IPS-15b (cell line): ENCODE measurements around the gene BTBD10.

ENCODE experiments used
- H3K27me3 ChIP-seq: one replicate; pipeline ENCODE4 v1.6.1; 2013; ENCODE audit warnings: low read length; ENCODE audit not compliant: control insufficient read depth, insufficient read depth
- H3K36me3 ChIP-seq: one replicate; pipeline ENCODE4 v1.6.1; 2013; ENCODE audit warnings: low read length; ENCODE audit not compliant: control insufficient read depth, insufficient read depth
- H3K4me1 ChIP-seq: one replicate; pipeline ENCODE4 v1.6.1; 2013; ENCODE audit warnings: mild to moderate bottlenecking, low read length; ENCODE audit not compliant: control insufficient read depth, insufficient read depth
- H3K4me3 ChIP-seq: one replicate; pipeline ENCODE4 v1.5.1; 2013; ENCODE audit warnings: low read depth, low read length
- H3K9ac ChIP-seq: one replicate; pipeline ENCODE4 v1.6.1; 2013; ENCODE audit warnings: low read depth, mild to moderate bottlenecking, low read length
- H3K9me3 ChIP-seq: one replicate; pipeline ENCODE4 v1.6.1; 2013; ENCODE audit warnings: mild to moderate bottlenecking, low read length; ENCODE audit not compliant: control insufficient read depth, insufficient read depth

BTBD10 gene

DNA sequence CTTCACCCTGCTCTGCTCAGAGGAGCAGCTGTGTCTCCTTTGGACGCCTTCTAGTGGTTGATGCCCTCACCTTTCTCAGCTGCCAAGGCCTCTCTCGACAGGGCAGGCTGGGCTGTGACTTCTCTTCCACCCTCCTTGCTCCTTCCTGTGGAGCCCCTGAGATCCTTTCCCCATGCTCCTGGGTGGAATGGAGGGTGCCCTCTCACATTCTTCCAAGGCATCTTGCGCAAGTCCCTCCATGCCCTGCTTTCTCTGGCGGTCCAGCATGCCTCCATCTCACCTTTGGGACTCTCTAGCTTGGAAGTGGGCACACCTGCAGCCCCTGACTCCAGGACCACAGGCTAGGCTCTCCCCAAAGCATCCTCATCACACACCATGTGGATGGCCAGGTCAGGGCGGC lies 116.6 kb downstream of the BTBD10 start:
- Histone ChIP-seq H3K9ac (no peak overlapping the region), H3K4me1 (peaks cover 3% of the 10 kb centered on the region), H3K4me3 (no peak overlapping the region), H3K9me3 (no peaks in the 10 kb centered on the region), H3K27me3 (no peaks in the 10 kb centered on the region), H3K36me3 (no peaks in the 10 kb centered on the region)

DNA sequence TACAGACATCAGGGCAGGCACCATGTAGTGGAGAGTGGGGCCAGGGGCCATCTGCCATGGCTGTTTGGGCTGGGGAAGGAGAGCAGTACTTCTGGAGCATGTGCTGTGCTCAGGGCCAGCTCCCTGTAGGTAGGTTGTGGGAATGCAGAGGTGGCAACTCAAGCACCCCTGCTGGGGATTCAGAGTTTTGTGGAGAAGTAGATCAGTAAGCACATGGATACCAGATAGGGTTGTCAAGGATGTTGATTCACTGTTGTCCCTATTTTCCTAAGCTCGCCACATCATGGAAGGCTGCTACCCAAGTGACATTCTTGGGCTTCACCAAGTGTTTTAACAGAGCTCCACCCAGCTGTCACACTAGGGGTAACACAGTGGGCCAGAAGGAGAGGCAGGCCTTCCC lies 118.2 kb downstream of the BTBD10 start:
- no peak overlapping the region for H3K9ac ChIP-seq
- peaks cover 3% of the 10 kb centered on the region for H3K4me1 ChIP-seq
- H3K27me3 ChIP-seq, result no peaks in the 10 kb centered on the region
- no peak overlapping the region for H3K4me3 ChIP-seq
- no peaks in the 10 kb centered on the region for H3K36me3 ChIP-seq
- no peaks in the 10 kb centered on the region for H3K9me3 ChIP-seq

- Histone ChIP-seq H3K4me1 (peaks cover 3% of the 10 kb centered on the region), H3K4me3 (no peak overlapping the region), H3K27me3 (no peaks in the 10 kb centered on the region), H3K9ac (no peak overlapping the region), H3K36me3 (no peaks in the 10 kb centered on the region), H3K9me3 (no peaks in the 10 kb centered on the region)
Observed at GRCh38 chr11:13343931-13344717, 118.9 kb downstream of the BTBD10 start.

DNA sequence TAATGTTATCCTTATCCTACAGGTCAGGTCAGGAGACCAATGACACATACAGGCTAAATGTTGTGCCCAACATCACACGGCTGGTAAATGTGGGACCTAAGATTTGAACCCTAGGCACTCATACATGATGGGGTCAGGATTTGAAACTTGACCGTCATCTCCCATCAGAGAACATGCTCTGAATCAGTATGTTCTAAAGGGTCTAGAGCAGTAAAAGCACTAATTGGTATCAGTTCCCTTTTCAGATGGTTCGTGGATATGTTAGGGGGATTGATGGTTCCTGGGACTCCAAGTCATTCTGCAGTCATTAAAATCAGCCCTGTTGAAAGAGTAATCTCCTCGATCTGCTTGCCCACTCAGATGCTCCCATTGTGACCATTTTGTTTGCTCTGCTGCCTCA lies 120.0 kb downstream of the BTBD10 start:
- Histone ChIP-seq H3K9ac (no peak overlapping the region), H3K9me3 (no peaks in the 10 kb centered on the region), H3K4me3 (no peak overlapping the region), H3K4me1 (peaks cover 3% of the 10 kb centered on the region), H3K27me3 (no peaks in the 10 kb centered on the region), H3K36me3 (no peaks in the 10 kb centered on the region)

DNA sequence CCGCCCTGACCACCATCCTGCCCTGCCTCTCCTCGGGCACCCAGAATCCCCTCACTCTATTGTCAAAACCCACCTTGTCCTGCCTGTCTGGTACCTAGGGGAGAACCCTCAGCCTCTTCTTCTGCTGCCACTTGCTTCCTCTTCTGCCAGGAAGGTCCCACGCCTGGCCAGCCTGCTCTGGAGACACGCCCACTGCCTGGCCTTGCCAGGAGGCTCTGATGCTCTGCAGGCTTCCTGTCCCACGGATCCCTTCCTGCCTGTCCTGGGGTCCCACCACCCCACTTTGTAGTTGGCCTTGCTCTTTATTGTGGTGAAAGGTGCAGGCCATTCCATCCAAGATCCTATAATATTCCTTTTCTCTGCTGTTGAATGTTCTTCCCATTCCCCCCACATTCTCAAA lies 122.0 kb downstream of the BTBD10 start:
- H3K27me3 ChIP-seq, result no peaks in the 10 kb centered on the region
- no peak overlapping the region for H3K9ac ChIP-seq
- no peaks in the 10 kb centered on the region for H3K9me3 ChIP-seq
- no peak overlapping the region for H3K4me3 ChIP-seq
- no peaks in the 10 kb centered on the region for H3K36me3 ChIP-seq
- H3K4me1 ChIP-seq, result peaks cover 3% of the 10 kb centered on the region

DNA sequence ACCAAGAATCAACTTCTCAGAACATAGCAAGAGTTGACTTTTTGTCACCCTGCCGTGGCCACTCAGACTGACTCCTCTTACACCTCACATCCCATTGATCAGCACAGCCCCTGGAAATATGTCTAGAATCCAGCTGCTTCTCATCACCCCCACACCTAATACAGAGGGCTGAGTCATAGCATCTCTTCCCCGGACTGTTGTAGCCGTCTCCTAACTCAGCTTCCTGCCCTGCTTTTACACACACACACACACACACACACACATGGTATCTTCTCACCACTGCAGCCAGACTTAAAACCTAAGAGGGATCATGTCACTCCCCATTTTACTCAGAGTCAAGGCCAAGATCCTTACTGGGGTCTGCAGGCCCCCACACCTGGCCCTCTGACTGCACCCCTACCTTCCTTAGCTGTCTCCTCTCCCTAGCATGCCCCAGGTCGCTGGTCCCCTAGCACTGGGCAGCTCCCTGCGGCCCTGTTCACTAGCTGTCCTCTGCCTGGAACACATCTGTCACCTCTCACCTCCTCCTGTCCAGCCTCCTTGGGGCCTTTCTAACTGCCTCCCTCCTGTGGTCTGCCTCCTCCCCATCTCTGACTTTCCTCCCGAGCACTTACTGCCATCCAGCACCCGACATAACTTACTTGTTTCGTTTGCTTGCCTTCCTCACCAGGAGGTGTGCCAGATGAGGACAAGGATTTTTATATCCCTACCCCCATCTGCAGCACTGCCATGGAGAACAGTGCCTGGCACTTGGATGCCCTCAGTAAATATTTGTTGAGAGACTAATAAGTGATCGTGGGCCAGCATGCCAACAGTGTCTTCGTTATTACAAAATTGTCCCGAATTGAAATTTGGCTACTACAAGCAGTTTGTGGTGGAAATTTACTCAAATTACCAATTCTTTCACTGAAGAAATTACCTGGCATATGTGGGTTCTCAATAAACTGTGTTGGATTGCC lies 123.5 kb downstream of the BTBD10 start:
- no peaks in the 10 kb centered on the region for H3K36me3 ChIP-seq
- peaks cover 5% of the 10 kb centered on the region for H3K4me1 ChIP-seq
- H3K4me3 ChIP-seq, result no peak overlapping the region
- no peak overlapping the region for H3K9ac ChIP-seq
- H3K27me3 ChIP-seq, result no peaks in the 10 kb centered on the region
- no peaks in the 10 kb centered on the region for H3K9me3 ChIP-seq

- H3K4me1 ChIP-seq, result peaks cover 4% of the 10 kb centered on the region
- no peak overlapping the region for H3K4me3 ChIP-seq
- no peaks in the 10 kb centered on the region for H3K9me3 ChIP-seq
- H3K36me3 ChIP-seq, result no peaks in the 10 kb centered on the region
- H3K9ac ChIP-seq, result no peak overlapping the region
- no peaks in the 10 kb centered on the region for H3K27me3 ChIP-seq
Observed at GRCh38 chr11:13338427-13339069, 124.5 kb downstream of the BTBD10 start.

DNA sequence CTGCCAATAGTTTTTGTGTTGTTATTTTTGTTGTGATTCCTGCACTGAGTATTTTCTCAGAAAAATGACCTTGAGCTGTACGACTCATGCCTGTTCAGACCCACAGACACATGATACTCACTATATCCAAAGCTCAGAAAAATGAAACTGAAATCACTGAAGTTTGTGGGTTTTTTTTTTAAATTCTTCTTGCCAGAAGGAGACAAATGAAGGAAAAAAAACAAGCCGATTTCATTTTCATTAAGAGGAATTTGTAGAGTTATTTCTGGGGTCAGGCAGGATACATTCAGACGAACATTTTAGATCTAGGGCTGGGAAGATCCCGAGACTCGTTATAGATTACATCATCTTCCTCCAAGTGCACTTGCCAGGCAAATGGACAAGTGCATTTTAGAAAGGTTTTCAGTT lies 125.0 kb downstream of the BTBD10 start:
- Histone ChIP-seq H3K27me3 (no peaks in the 10 kb centered on the region), H3K4me3 (no peak overlapping the region), H3K9ac (no peak overlapping the region), H3K9me3 (no peaks in the 10 kb centered on the region), H3K4me1 (peaks cover 2% of the 10 kb centered on the region), H3K36me3 (no peaks in the 10 kb centered on the region)
